IMR-90 (cell line): ENCODE data around the gene ASRGL1. TPM values are rescaled to one million over a fixed set of nuclear protein-coding genes. Genes with fewer than 3 reads are reported as not detected.

Experiments used
- ATAC-seq: fragments of 200-7000 bp; cut with Tn5 transposase; 2 replicates; pipeline ENCODE4 v1.9.1; 2020; ENCODE audit warnings: low read depth, mild to moderate bottlenecking, moderate library complexity
- BruUV-seq: library from RNA; stranded (reverse); fragments of 400-500 nt; replicated peaks from 2 replicates; lab custom pipeline; 2021; lab: Mats Ljungman, UMichigan
- CTCF ChIA-PET: fragments of 300-600 bp; formaldehyde crosslinking; extraction: SDS; loops from one replicate; lab custom pipeline; 2021; ENCODE audit warnings: antibody characterized with exemption; lab: Yijun Ruan, JAX
- POLR2A ChIA-PET: fragments of 300-600 bp; sonication (Branson Sonifier 250); formaldehyde crosslinking; loops from one replicate; lab custom pipeline; 2022; ENCODE audit warnings: antibody characterized with exemption; ENCODE audit not compliant: unreplicated experiment; lab: Charles Lee
- DNase-seq: peaks from one replicate; pipeline ENCODE4 v3.0.0; 2013
- H2AFZ ChIP-seq: replicated peaks from 2 replicates; pipeline ENCODE3; 2013; ENCODE audit warnings: low read length, mild to moderate bottlenecking; ENCODE audit not compliant: poor library complexity
- H2AK5ac ChIP-seq: 2 replicates; pipeline ENCODE4 v1.6.1; 2013; ENCODE audit warnings: low read depth, low read length, inconsistent platforms
- H2AK9ac ChIP-seq: replicated peaks from 2 replicates; pipeline ENCODE3; 2013; ENCODE audit warnings: mild to moderate bottlenecking, low read depth, low read length, moderate library complexity; ENCODE audit not compliant: poor library complexity
- H2BK120ac ChIP-seq: 2 replicates; pipeline ENCODE4 v1.6.1; 2013; ENCODE audit warnings: low read depth, low read length, inconsistent platforms
- H2BK15ac ChIP-seq: 3 replicates; pipeline ENCODE4 v1.6.1; 2013; ENCODE audit warnings: low read depth, low read length, inconsistent platforms
- H2BK20ac ChIP-seq: 2 replicates; pipeline ENCODE4 v1.6.1; 2013; ENCODE audit warnings: low read depth, mild to moderate bottlenecking, inconsistent platforms, low read length, moderate library complexity
- H2BK5ac ChIP-seq: 2 replicates; pipeline ENCODE4 v1.6.1; 2013; ENCODE audit warnings: mild to moderate bottlenecking, low read depth, low read length, inconsistent platforms; ENCODE audit not compliant: poor library complexity, severe bottlenecking
- H3K14ac ChIP-seq: replicated peaks from 2 replicates; pipeline ENCODE4 v1.6.1; 2013; ENCODE audit warnings: low read depth, low read length, inconsistent platforms
- H3K18ac ChIP-seq: 2 replicates; pipeline ENCODE4 v1.6.1; 2013; ENCODE audit warnings: low read depth, low read length, control low read depth
- H3K23ac ChIP-seq: 2 replicates; pipeline ENCODE4 v1.6.1; 2013; ENCODE audit warnings: low read depth, low read length, inconsistent platforms
- H3K27ac ChIP-seq: 2 replicates; pipeline ENCODE4 v1.5.1; 2013; ENCODE audit warnings: mild to moderate bottlenecking, control low read depth, low read length; ENCODE audit not compliant: insufficient read depth
- H3K27me3 ChIP-seq: 2 replicates; pipeline ENCODE4 v1.6.1; 2013; ENCODE audit warnings: low read length; ENCODE audit not compliant: control insufficient read depth, insufficient read depth
- H3K36me3 ChIP-seq: 2 replicates; pipeline ENCODE4 v1.6.1; 2013; ENCODE audit warnings: low read length, mixed read lengths; ENCODE audit not compliant: control insufficient read depth, insufficient read depth
- H3K4ac ChIP-seq: 2 replicates; pipeline ENCODE4 v1.6.1; 2013; ENCODE audit warnings: low read depth, low read length, inconsistent platforms
- H3K4me1 ChIP-seq: 2 replicates; pipeline ENCODE4 v1.6.1; 2013; ENCODE audit warnings: low read length, mixed read lengths; ENCODE audit not compliant: control insufficient read depth, insufficient read depth
- H3K4me2 ChIP-seq: 2 replicates; pipeline ENCODE4 v1.6.1; 2013; ENCODE audit warnings: low read depth, mild to moderate bottlenecking, control low read depth, low read length, moderate library complexity
- H3K4me3 ChIP-seq: 2 replicates; pipeline ENCODE4 v1.5.1; 2013; ENCODE audit warnings: low read depth, mild to moderate bottlenecking, control low read depth, low read length, moderate library complexity; ENCODE audit not compliant: insufficient read depth
- H3K56ac ChIP-seq: 2 replicates; pipeline ENCODE4 v1.6.1; 2013; ENCODE audit warnings: low read length, inconsistent platforms; ENCODE audit not compliant: insufficient read depth; ENCODE audit errors: extremely low read depth
- H3K79me1 ChIP-seq, 2 experiments: 2 replicates each; pipeline ENCODE4 v1.6.1; 2013; ENCODE audit warnings: low read length in 2 of 2, inconsistent platforms in 1 of 2, low read depth in 1 of 2
- H3K9ac ChIP-seq: 2 replicates; pipeline ENCODE4 v1.6.1; 2013; ENCODE audit warnings: low read depth, low read length, control low read depth
- H3K9me1 ChIP-seq: 2 replicates; pipeline ENCODE4 v1.6.1; 2013; ENCODE audit warnings: low read length, inconsistent platforms; ENCODE audit not compliant: insufficient read depth
- H3K9me3 ChIP-seq: 2 replicates; pipeline ENCODE4 v1.6.1; 2013; ENCODE audit warnings: low read length; ENCODE audit not compliant: control insufficient read depth, insufficient read depth
- H4K20me1 ChIP-seq: 2 replicates; pipeline ENCODE4 v1.6.1; 2013; ENCODE audit warnings: low read length, inconsistent platforms; ENCODE audit not compliant: insufficient read depth
- H4K5ac ChIP-seq: 2 replicates; pipeline ENCODE4 v1.6.1; 2013; ENCODE audit warnings: mild to moderate bottlenecking, low read depth, low read length, control low read depth
- H4K8ac ChIP-seq, 2 experiments: 2 replicates each; pipeline ENCODE4 v1.6.1; 2013; ENCODE audit warnings: low read depth in 2 of 2, low read length in 2 of 2, control low read depth in 1 of 2, inconsistent platforms in 1 of 2
- H4K91ac ChIP-seq: 2 replicates; pipeline ENCODE4 v1.6.1; 2013; ENCODE audit warnings: low read depth, low read length, inconsistent platforms; ENCODE audit not compliant: insufficient read depth
- BHLHE40 ChIP-seq: fragments of 150-350 bp; IDR thresholded peaks from 2 replicates; pipeline ENCODE4 v1.6.1; 2016; ENCODE audit warnings: mild to moderate bottlenecking, low read depth, low read length
- ELK1 ChIP-seq: fragments of 150-350 bp; IDR thresholded peaks from 2 replicates; pipeline ENCODE4 v1.6.1; 2016; ENCODE audit warnings: low read depth, mild to moderate bottlenecking, low read length, moderate library complexity, borderline replicate concordance
- RAD21 ChIP-seq: IDR thresholded peaks from 2 replicates; pipeline ENCODE4 v1.6.1; 2012; ENCODE audit warnings: low read length, improper control_type of control experiment
- SMC3 ChIP-seq: fragments of 150-350 bp; IDR thresholded peaks from 2 replicates; pipeline ENCODE4 v1.6.1; 2016; ENCODE audit warnings: low read depth, mild to moderate bottlenecking, antibody characterized with exemption, low read length, moderate library complexity
- WGBS, 2 experiments: methylation state at CpG; one replicate each; pipeline versions ENCODE4 v1.1.5 to v1.1.7; 2013; ENCODE audit warnings: missing lambda C conversion rate in 2 of 2; ENCODE audit not compliant: insufficient read length in 1 of 2; ENCODE audit errors: extremely low coverage in 2 of 2; 5-methylcytosine and 5-hydroxymethylcytosine counted together
- dilution Hi-C: fragments of 300-500 bp; cut with HindIII; formaldehyde crosslinking; loops from one replicate; pipeline ENCODE4 v1.14.3; 2018; ENCODE audit warnings: low sequenced_read_pairs; ENCODE audit not compliant: unreplicated experiment
- in situ Hi-C: fragments of 300-500 bp; cut with MboI; formaldehyde crosslinking; loops from 3 replicates; pipeline ENCODE4 v1.14.3; 2019; ENCODE audit warnings: low sequenced_read_pairs, inconsistent platforms, mixed read lengths
- intact Hi-C: fragments of 100-400 bp; cut with micrococcal nuclease; formaldehyde crosslinking; loops from 2 replicates; pipeline ENCODE4 v1.10.0; 2022
- polyA plus RNA-seq, 3 experiments: library from polyadenylated mRNA; depleted of rRNA; stranded (reverse); fragments of >200 nt; gene quantifications; 2 replicates each; pipeline ENCODE4 v1.2.3, GENCODE V29; 2012; ENCODE audit warnings: low replicate concordance in 1 of 3
- total RNA-seq: library from RNA; depleted of rRNA; stranded (reverse); fragments of >200 nt; gene quantifications from 2 replicates; pipeline ENCODE4 v1.2.3, GENCODE V29; 2012

The ASRGL1 gene
- total and polyA plus RNA-seq, 2 of the 4 experiments (the other 2 are of a cell fraction), result 0.72 TPM; not detected in 1

GRCh38 chr11:62359475-62359874, 22.2 kb downstream of the ASRGL1 start:
- Histone ChIP-seq H3K4ac (no peak overlapping the region), H3K9ac (no peak overlapping the region), H3K27me3 (peaks cover 2% of the 10 kb centered on the region; the same call in 1 of the 2 replicates), H4K5ac (no peak overlapping the region), H2AFZ (no peak overlapping the region), H3K23ac (no peak overlapping the region), H3K79me1 (no peaks in the 10 kb centered on the region), H2AK5ac (no peak overlapping the region), H4K8ac (no peak overlapping the region), H3K4me2 (no peak overlapping the region), H2AK9ac (no peak overlapping the region), H3K4me3 (no peak overlapping the region), H3K18ac (no peak overlapping the region), H3K27ac (no peak overlapping the region), H3K56ac (no peak overlapping the region), H3K14ac (no peak overlapping the region), H2BK15ac (no peak overlapping the region), H2BK20ac (no peak overlapping the region), H4K91ac (no peak overlapping the region), H3K9me3 (no peaks in the 10 kb centered on the region), H3K4me1 (no peaks in the 10 kb centered on the region), H3K9me1 (no peaks in the 10 kb centered on the region), H2BK120ac (no peak overlapping the region), H2BK5ac (no peak overlapping the region), H4K20me1 (no peaks in the 10 kb centered on the region), H3K36me3 (no peaks in the 10 kb centered on the region)
- in situ Hi-C loops (no loop called here), dilution Hi-C loops (no loop called here), intact Hi-C loops (no loop called here)
- POLR2A ChIA-PET, result no interaction called here
- no TSS peak for BruUV-seq
- WGBS, 2 experiments, result no CpG with 5 or more reads among the region's 1 CpG
- no peak for DNase-seq
- no peak for ATAC-seq
- CTCF ChIA-PET, result interaction anchor here (0.5 kb wide), 1 partner anchor 16 kb away, joined by 5 read pairs; no protein-coding TSS in a partner anchor
- no peak for TF ChIP-seq BHLHE40
- no peak for TF ChIP-seq SMC3
- no peak for TF ChIP-seq ELK1
- TF ChIP-seq RAD21, result no peak
